Activated T-cell treated with anti-CD3 and anti-CD28 coated beads for 1 hour (primary cell): ENCODE measurements around the gene DLL4.

Experiments
- DNase-seq: peaks from one replicate; pipeline ENCODE4 v3.0.0-alpha.2; 2020; ENCODE audit warnings: low read depth

The DLL4 gene

DNA sequence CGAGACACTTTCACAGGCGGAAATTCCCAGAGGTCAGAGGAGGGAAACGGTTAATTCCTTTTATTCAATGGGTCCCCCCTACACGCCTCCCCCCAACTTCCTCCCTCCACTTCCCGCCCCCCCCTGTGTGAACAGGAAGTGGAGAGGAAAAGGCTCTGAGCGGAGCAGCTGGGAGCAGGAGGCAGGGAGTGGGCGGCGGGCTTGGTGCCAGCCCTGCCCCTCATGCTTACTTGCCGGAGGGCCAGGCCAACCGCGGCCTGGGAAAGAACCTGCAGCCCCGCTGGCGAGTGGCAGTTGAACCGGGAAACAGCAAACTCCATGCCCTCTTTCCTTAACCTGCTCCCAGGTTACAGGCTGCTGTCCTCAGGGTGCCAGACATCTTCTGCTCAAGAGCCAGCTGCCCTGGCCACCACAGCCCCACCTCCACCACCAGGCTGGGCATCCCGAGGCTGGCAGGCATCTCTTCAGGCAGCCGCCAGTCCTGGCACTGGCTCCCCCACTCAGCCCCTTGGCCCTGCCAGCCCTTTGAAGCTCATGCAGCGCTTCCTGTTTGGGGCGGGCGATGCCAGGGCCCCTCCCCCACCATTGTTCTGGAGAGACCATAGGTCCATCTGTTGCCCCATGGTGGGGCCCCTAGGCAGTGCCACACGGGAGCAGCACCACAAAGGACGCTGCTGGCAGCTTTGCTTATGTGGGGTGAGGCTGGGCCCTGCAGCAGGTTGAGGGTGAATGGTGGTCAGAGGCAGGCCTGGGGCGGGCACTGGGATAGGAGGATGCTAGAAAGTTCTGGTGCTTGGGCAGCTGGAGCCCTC, 21.9 kb upstream of the DLL4 start:
- peak; percentile 41 for DNase-seq

DNA sequence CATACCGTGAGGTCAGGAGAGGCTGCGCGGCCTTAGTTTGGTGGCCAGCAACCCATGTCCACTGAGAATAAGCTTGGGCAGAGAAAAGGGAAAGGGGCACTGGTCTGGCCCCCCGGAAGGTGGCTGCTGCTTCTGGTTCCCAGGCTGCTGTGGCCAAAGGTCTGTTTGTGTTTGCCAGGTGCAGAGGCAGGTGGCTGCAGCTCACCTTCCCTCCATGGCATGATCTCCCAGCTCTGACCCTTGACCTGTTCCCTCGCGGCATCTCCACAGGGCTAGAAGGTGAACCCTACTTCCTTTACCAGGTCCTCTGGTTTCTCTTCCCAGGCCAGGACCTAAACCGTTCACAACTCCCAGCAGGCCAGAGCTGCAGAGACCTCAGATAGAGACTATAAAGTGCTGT, 21.0 kb upstream of the DLL4 start:
- no peak for DNase-seq

DNA sequence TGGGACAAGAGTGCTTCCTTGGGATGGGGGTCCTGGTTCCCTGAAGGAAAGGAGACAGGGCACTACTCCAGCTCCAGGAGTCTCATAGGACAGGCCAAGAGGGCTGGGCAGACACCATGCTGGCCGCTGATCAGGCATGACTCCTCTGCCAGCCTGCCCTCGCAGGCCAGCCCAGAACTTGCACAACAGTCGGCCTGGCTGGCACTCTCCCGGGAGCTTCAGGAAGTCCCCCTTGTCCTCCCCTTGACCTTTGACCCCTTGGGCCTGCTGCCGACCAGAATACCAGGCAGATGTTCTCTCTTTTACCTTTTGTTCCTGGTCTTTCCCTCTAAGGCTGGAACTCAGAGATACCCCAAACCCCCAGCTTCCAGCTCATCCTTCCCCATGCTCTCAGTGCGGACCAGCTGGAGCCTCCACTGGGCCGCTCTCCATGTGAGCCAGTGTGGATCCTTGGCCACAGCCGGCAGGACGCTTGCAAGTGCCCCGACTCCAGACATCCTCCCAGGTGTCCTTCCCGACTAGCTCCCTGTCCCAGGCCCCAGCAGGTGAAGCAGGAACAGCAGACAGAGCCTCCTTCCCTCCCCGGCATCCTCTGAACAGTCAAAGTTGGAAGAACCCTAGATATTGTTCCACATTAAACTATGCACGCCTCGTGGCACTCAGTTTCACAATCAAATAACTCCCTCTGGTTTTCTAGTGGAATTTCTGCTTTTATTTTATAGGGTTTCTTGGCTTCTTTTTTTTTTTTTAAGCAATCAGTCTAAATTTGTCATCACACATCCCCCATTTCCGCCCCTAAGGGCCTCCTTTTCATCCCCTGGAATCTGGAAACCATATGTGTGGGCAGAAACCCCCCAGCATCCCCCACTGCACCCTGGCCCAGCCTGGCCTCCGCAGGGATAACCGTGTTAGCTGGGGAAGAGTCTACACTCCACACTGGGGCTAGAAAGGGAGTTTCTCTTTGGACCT, 19.2 kb upstream of the DLL4 start:
- no peak for DNase-seq

DNA sequence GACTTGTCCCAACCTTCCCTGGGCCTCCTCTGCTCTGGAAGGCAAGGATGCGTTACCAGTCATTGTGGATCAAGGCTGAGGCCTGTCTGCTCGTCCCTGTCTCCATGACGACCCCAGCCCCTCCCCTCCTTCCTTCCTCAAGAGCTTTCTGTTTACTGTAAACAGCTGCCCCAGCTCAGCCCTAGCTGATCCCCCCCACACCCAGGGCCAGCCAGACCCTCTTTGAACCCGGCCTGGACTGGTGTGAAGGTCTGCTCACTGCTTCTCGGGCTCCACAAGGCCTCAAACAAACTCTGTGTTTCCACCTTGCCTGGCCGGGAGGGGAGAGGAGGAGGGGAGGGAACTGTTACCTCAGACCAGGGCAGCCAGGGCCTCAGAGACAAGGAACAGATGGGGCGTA, 18.0 kb upstream of the DLL4 start:
- DNase-seq: no peak

DNA sequence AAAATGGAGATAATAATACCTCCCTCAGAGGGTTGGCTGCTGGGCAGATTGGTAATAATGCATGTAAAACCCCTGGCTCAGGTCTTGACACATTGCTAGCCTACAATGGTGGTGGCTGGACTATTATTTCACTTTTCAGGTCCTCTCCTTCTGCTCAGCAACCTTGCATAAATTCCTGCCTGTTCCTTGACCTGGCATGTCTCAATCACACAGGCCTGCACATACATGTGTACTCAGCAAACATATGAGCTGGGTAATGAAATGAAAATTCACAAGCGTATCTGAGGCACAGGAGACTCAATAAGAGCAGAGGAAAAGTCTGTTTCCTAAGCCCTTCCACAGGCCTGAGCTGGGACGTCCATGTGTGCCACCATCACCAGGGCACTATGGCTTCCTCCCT, 17.4 kb upstream of the DLL4 start:
- DNase-seq: no peak

DNA sequence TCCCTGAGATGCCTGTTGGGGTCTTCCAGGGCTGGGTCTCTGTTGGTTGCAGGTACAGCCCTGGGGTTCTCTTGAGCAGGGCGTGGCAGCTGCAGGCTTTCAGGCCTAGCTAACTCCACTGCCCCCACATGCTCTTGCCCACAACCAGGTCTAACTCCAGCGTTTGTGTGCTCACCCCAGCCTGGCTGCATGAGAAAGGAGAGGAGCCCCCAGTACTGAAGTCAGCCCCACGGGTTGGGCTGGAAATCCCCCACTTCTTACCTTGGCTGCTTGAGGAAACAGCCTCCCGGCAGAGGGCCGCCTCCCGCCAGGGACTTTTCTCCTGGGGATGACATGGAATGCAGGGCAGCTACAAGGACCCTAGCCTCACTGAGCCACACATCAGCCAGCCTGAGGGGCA, 16.7 kb upstream of the DLL4 start:
- no peak for DNase-seq

DNA sequence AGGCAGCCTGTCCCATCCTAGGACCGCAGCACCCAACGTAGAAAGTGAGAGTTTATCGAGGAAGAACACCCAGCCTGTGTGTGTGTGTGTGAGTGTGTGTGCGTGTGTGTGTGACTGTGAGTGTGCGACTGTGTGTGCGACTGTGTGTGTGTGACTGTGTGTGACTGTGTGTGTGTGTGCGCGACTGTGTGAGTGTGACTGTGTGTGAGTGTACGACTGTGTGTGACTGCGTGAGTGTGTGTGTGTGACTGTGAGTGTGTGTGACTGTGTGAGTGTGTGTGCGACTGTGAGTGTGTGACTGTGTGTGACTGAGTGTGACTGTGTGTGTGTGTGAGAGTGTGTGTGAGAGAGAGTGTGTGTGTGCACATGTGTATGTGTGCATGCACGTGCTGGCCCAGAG, 15.1 kb upstream of the DLL4 start:
- DNase-seq: no peak

DNA sequence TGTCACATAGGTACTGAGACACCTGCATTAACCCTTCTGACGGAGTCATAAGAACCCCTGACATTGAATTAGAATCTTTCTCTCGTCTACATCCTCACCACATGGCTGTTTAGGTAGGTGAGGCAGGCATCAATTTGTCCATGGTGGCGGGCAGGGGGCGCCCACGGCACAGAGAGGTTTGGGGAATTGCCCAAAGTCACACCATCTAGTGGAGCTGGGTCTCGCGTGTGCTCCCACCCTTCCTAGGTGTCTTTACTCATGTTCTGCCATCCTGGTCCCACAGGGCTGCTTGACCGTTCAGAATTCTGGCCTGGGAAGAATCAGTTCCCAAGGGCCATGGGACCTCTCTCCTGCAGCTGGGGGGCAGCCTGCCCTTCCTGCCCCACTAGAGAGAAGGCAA, 14.7 kb upstream of the DLL4 start:
- DNase-seq: no peak

DNA sequence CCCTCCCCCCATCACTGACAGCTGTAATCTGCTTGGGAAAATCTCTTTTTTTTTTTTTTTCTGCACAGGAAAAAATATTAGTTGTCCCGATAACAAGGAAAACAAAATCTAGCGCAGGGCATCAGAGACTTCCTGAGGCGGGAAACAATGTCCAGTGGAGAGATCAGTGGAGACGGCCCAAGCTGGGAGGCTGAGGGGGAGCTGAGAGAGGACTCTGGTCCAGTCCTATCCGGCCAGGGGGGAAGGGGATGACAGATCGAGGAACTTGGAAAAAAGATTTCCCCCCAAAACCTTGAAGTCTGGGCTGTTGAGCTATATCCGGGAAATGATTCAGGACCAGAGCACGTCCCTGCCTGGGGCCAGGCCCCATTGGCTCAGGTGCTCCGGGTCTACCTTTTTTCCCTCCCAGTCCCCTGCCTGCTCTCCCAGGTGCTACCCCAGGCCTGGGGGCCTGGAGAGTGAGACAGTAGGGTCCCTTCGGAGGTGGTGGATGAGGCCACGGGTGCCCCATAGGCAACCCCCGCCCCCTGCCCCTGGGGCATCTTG, 14.0 kb upstream of the DLL4 start:
- no peak for DNase-seq

DNA sequence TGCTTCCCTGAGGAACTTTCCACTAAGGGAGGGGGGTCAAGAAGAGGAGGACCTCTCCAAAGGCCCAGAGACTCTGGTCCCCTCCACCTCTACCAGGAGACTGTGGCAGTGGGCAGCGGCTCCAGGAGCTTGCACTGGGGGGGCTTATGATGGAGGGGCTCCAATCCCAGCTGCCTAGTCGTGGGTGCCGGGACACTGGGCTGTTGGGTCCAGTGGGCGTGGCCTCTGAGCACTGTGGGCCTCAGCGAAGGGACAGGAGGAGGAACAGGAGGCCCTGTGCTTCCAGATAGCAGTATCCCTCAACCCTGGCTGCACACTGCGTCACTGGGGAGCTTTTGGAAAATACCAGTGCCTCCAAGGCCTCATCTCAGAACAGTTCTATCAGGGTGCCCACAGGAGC, 13.5 kb upstream of the DLL4 start:
- no peak for DNase-seq

DNA sequence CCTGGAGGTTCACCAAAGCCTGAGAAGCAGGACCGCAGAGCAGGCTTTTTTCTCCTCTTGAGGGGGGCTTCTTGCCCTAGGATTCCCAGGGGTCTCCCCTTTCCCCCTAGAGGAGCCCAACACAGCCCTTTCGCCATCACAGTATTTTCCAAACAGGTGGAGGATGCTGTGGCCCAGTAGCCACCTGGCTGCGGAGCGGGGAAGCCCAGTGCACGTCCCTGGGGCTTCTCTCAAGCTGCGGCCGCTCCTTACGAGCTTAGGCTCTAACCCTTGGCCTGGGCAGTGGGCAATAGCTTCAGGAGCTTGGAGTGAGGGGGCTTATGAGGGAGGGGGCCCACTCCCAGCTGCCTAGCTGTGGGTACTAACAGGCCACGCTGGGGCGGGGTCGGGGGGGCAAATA, 11.6 kb upstream of the DLL4 start:
- DNase-seq: no peak

DNA sequence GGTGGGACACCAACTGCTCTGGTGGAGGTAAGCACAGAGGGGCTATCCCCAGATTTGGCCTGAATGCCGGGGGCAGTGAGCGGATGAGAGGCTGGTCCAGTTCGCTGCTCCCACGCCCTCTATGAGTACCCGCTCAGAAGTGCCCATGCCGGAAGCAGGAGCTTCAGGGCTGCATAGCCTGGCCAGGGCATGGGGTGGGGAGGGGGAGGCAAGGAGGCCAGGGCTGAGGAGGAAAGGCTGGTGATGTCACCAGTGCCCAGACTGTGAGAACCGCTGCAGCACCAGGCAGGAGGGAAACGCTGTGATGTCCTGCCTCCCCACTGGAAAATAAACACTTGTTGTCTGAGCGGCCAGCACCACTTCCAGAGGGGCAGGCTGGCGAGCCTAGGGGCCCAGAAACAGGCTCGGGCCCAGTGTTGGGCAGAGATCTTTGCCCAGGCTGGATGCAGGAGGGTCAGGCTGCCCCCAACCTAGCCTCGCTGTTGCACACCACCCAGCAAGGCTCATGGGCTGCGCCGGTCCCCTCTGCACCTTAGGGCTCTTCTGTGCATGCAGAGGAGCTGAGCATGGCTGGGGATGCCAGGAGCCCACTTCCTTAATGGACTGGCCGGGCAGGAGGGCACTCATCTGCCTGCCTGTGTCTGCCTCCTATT, 10.9 kb upstream of the DLL4 start:
- DNase-seq: no peak

DNA sequence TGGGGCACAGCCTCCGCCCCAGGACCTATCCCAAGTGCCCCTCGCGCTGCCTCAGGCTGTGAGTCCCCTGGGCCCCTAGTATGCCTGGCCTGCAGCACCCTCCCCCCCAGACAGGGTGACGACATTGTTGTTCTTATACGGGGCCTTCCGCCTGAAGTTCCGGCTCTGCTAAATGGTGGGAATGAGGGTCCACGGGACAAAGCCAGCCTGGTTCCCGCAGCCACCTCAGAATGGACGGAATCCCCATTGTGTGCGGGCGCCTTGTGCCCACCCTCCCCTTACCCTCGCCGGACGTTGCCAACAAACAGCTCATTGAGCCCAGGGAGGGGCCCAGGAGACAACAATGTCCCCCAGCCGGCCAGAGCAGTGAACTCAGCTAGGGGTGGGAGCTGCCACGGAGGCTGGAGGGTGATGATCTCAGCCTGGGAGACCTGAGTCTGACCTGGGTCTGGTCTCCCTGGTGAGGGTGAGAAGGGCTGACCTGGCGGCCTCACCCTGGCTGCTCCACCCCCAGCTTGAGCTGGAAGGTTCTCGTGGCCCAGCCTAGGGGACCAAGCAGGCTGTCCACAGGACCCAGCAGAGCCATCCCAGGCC, 10.2 kb upstream of the DLL4 start:
- DNase-seq: no peak

DNA sequence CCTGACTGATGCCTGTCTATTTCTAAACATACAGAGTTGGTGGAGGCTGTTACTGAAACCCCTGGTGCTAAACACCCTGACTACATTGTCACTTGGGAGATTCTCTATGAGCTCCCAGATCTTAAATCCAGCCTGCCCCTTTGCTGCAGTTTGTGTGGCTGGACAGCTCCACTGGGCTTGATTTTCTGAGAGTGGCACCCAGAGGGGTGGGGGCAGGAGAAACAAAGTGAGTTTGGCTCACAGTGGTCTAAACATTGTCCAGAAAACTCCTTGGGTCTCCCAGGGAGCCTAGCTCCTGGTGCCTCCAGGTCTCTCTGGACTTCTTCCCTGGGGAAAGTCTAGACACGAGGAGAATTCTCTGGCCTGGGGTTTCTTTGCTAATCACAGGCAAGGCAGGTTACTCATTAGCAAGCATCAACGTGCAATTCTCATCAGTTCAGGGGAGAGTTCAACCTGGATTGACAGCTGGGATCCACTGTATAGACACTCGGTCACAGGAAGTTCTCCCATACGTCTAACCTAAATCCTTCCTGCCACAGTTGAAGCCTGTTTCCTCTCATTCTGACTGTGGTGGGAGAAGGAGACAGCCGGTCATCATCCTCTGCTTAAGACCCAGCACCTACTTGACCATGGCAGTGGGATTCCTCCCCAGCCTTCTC, 7.1 kb upstream of the DLL4 start:
- no peak for DNase-seq

DNA sequence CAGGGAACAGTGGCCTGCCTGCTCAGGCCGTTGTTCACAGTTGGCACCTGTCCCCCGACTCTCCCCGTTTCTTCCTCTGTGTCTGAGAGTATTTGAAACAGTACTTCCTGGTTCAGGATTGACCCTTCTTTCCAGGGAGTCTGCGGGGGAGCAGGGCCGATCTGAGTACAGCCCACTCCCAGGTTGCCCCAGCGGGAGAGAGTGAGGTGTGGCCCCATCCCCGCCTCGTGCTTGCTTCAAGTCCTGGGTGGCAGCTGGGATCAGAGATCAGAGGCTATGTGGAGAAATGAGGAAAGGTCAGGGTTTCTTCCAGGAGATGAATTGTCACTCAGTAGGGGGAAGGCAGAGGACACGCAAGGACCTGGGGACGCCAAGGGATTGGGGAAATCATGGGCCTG, 6.5 kb upstream of the DLL4 start:
- DNase-seq: no peak

DNA sequence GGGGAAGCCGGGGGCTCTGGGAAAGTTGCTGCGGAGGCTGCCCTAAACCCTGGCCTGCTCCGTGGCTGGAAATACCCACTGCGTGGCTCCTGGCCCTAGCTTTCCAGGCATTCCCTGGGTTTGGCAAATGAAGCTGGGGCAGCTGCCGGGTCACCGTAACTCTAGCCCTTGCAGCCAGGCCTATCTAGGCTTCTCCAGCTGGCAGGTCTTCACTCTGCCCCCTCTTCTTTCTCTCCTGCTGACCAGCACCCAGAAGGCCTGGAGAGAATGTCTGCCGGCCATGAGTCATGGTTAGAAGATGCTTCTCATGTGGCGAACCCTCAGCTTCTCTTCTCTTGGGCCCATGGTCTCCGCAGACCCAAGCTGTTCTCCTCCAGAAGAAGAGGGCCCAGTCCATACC, 5.6 kb upstream of the DLL4 start:
- DNase-seq: no peak

DNA sequence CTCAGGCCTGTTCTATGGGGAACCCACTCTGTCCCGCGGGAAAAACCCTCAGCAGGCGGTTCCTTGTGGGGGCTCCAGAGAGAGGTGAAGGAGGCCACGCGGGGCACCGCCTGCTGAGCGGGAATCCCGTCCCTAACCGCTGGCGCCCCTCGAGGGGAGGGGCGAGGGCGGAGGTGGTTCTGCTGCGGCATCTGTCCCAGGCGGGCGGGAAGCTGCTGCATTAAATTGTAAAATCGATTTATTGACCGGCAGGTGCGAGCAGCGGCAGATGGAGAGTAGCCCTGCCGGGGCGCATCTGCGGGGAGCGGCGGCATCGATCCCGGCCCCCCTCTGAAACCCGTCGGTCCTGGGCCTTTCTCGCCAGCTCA, 3.7 kb upstream of the DLL4 start:
- no peak for DNase-seq

DNA sequence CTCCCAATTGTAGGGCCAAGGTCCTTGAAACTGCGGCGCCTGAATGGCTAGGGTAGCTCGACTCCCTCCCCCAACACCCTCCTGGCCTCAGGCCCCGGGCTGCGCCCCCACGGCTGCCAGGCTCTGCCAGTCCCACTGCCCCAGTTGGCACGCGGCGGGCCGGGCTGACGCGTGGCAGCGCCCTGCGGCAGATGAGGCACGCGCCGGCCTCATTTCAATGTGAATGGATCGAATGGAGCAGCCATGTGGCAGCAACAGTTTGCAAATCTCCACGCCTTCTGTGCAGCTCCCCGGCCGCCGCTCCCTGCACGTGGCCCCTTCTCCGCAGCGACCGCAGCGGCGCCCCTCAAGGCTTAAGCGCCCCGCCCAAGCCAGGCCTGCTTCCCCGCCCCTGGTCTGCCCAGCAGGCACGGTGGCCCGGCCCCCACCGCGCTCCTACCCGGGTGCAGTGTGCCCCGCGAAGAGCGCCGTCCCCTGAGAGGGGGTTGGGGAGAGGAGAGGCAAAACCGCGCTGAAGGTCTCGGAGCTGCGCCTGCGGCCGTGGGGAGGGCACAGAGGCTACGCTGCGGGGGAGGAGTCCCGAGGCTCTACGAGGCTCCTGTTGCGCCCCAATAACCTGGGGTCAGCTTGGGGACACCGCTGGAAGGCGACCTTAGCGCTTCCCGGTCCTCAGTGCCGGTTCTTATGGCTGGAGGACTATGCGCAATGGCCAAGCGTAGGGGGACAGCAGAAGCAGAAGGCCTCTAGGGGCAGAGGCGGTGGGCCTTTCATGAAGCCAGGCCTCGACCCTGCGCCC, 3.1 kb upstream of the DLL4 start:
- no peak for DNase-seq

DNA sequence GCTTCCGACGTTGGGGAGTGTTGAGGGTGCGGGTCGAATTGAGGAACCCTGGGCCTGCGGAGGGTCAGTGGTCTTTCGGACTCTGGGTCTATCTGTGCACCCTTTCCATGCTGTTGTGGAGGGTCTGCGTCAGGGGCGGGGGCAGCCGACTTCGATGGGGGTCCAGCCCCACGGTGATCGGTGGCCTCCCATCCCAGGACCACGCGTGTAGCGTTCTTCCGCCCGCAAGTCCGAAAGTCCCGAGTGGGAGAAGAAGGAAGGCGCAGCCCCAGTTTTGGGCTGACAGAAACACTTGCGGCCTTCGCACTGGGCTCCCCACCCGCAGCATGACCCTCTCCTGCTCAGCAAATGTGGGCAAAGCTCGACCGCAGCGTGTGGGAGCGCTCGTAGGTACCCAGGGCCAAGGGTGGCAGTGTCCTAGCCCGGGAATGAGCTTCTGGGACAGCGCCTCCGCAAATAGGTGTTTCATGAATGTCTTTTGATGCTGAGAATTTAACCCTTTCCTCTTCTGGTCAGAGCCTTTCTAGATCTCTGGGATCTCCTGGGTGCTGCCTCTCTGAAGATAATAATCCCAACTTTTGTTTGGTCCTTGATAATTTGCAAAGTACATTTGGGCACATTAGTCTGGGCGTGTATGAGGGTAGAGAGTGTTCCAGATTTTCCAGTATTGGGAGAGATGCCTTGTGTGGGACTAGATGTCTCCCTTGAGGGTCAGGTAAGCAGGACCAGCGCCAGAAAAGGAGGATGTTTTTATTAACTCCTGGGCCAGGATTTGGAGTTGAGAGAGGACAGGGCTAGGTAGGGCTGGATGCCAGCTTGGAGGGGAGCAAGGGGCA, 2.3 kb upstream of the DLL4 start:
- DNase-seq: no peak

DNA sequence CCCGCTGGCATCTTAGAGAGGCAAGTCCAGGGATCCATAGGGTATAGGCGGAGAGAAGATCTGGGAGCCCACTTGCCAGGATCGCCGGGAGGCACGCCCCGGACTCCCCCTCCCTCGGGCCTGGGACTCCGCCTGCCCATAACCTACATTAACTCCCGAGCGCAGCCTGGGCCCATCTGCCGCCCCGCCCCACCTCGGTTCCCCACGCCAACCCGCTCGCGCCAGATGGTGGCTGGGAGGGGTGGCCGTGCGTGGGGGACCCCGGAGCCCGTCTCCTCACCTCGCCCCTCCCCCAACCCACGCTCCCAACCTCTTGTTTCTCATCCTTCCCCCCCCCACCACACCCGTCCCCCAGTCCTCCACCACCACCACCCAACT, 1.7 kb upstream of the DLL4 start:
- no peak for DNase-seq
